Measurements from ENCODE around the gene CCDC127.

The CCDC127 gene

DNA sequence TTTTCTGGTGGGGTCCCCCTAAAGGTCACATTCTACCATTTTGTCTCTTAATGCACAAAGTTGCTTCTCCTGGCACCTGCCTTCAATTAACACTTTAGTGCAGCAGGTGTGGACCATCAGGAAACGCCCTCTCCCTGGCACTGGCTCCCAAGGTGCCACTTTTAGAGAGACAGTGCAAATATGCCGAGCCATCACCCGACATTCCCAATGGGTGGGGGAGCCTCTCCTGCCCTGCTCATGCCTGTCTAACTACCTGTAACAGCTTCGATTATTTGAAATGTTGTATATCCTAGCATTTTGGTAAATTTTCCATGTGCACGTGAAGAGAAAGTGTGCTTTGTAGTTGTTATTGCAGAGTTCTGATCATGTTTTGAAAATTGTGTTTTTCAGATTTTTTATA lies 39.8 kb downstream of the CCDC127 start:
- H3K4me3 ChIP-seq (ENCODE audit: low read depth, low read length) = no peak overlapping the region
- TF ChIP-seq, protein P1, sequence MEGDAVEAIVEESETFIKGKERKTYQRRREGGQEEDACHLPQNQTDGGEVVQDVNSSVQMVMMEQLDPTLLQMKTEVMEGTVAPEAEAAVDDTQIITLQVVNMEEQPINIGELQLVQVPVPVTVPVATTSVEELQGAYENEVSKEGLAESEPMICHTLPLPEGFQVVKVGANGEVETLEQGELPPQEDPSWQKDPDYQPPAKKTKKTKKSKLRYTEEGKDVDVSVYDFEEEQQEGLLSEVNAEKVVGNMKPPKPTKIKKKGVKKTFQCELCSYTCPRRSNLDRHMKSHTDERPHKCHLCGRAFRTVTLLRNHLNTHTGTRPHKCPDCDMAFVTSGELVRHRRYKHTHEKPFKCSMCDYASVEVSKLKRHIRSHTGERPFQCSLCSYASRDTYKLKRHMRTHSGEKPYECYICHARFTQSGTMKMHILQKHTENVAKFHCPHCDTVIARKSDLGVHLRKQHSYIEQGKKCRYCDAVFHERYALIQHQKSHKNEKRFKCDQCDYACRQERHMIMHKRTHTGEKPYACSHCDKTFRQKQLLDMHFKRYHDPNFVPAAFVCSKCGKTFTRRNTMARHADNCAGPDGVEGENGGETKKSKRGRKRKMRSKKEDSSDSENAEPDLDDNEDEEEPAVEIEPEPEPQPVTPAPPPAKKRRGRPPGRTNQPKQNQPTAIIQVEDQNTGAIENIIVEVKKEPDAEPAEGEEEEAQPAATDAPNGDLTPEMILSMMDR (IDR thresholded peaks at IDR 0.05; ENCODE audit: low read depth, low read length) = no peak

DNA sequence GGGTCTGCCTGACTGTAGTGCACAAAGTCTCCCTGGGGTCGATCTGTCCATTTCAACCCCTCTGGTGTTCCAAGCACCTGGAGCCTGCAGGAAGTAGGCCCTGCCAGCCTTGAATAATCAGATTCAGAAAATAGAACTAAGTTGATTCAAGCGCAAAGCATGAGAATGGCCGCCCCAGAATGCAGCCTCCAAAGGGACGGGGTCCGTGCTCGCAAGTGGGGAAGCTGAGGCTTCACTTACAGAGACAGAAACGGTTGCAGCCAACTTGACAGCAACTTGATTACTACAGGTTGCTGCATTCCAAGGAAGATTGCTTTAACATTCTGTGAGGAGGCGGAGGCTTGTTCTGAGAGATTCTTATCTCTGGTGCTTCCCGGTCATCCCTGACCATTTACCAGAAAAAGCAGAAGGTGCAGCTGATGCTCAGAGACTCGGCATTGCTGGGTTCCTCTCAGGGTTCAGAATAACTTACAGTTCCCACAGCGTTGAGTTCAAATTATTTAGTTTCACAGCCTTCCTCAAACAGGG lies 41.6 kb downstream of the CCDC127 start:
- H3K4me3 ChIP-seq (ENCODE audit: low read depth, low read length) = no peak overlapping the region
- TF ChIP-seq, protein P1 (IDR thresholded peaks at IDR 0.05; ENCODE audit: low read depth, low read length) = no peak

- TF ChIP-seq, protein P1 (IDR thresholded peaks at IDR 0.05; ENCODE audit: low read depth, low read length) = no peak
Measured at GRCh38 chr5:174876-175465, 43.0 kb downstream of the CCDC127 start.

DNA sequence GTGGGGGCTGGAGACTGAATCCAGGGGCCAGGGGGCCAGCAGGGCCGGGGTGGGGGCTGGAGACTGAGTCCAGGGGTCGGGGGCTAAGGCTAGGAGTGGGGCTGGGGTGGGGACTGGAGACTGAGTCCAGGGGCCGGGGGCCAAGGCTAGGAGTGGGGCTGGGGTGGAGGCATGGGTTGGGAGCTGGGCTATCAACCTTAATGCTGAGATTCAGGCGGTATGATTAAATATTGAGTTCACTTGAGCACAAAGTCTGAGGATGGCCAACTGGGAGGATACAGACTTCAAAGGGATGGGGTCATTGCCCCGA lies 43.7 kb downstream of the CCDC127 start:
- TF ChIP-seq, protein P1 (IDR thresholded peaks at IDR 0.05; ENCODE audit: low read depth, low read length) = no peak
- H3K4me3 ChIP-seq (ENCODE audit: low read depth, low read length) = no peak overlapping the region

More at GRCh38 chr5:174876-175465, 43.0 kb downstream of the CCDC127 start:
- H3K4me3 ChIP-seq (ENCODE audit: low read depth, low read length) = no peak overlapping the region

GRCh38 chr5:173392-174290 lies 44.3 kb downstream of the CCDC127 start:
- TF ChIP-seq, protein P1 (IDR thresholded peaks at IDR 0.05; ENCODE audit: low read depth, low read length) = no peak
- H3K4me3 ChIP-seq (ENCODE audit: low read depth, low read length) = no peak overlapping the region

DNA sequence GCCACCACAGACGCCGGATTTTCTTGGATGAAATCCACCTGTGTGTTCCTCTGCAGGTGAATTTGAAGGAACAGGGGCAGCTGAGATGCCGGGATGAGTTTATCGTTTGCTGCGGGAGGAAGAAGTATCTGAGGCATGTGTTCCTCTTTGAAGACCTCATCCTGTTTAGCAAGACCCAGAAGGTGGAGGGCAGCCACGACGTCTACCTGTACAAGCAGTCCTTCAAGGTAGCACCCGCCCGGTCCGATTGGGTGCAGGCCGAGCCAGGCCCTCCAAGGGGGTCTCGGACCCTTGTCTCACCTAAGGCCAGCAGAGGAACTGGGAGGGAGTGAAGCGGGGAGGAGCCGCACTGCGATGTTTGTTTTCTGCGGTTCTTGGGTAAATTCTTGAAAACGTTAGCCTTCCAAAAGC lies 45.1 kb downstream of the CCDC127 start:
- TF ChIP-seq, protein P1 (IDR thresholded peaks at IDR 0.05; ENCODE audit: low read depth, low read length) = no peak
- no peak overlapping the region for H3K4me3 ChIP-seq (ENCODE audit: low read depth, low read length)

- TF ChIP-seq, protein P1 (IDR thresholded peaks at IDR 0.05; ENCODE audit: low read depth, low read length) = no peak
- no peak overlapping the region for H3K4me3 ChIP-seq (ENCODE audit: low read depth, low read length)
Measured at GRCh38 chr5:172421-172820, 45.5 kb downstream of the CCDC127 start.
